Panc1 (cell line): ENCODE results near the gene PDZK1IP1. TPM values are rescaled to one million over a fixed set of nuclear protein-coding genes. Genes with fewer than 3 reads are reported as not detected.

Source experiments
- ATAC-seq: fragments of 200-7000 bp; cut with Tn5 transposase; 2 replicates; pipeline ENCODE4 v1.9.1; 2020; ENCODE audit warnings: mild to moderate bottlenecking, moderate library complexity
- BruUV-seq: library from RNA; stranded (reverse); fragments of 400-500 nt; replicated peaks from 2 replicates; lab custom pipeline; 2021; lab: Mats Ljungman, UMichigan
- CTCF ChIA-PET: fragments of 300-600 bp; sonication (Branson Sonifier 250); formaldehyde crosslinking; loops from one replicate; lab custom pipeline; 2022; ENCODE audit warnings: antibody characterized with exemption; lab: Charles Lee
- POLR2A ChIA-PET: fragments of 300-600 bp; sonication (Branson Sonifier 250); formaldehyde crosslinking; loops from one replicate; lab custom pipeline; 2022; ENCODE audit warnings: antibody characterized with exemption; lab: Charles Lee
- DNase-seq: peaks from one replicate; pipeline ENCODE4 v3.0.0-alpha.2; 2010; ENCODE audit warnings: low read depth, low spot score
- H3K27ac ChIP-seq: 2 replicates; pipeline ENCODE4 v1.5.1; 2011; ENCODE audit warnings: mild to moderate bottlenecking, low read length, inconsistent platforms
- H3K27me3 ChIP-seq: fragments of 200-500 bp; sonication (Bioruptor generic); 2 replicates; pipeline ENCODE4 v1.6.0; 2014; ENCODE audit warnings: low read length, inconsistent platforms; ENCODE audit not compliant: control insufficient read depth, insufficient read depth
- H3K36me3 ChIP-seq: fragments of 200-500 bp; sonication (Bioruptor generic); 2 replicates; pipeline ENCODE4 v1.5.1; 2014; ENCODE audit warnings: inconsistent platforms, mild to moderate bottlenecking, low read length, moderate library complexity; ENCODE audit not compliant: control insufficient read depth, insufficient read depth
- H3K4me1 ChIP-seq: 2 replicates; pipeline ENCODE4 v1.5.1; 2011; ENCODE audit warnings: inconsistent platforms, mild to moderate bottlenecking, low read length, moderate library complexity; ENCODE audit not compliant: control insufficient read depth, insufficient read depth
- H3K4me3 ChIP-seq, 2 experiments: 2 replicates each; pipeline ENCODE4 v1.5.1; 2011 to 2012; ENCODE audit warnings: low read depth in 2 of 2, low read length in 2 of 2, mild to moderate bottlenecking in 2 of 2, inconsistent platforms in 1 of 2, moderate library complexity in 1 of 2
- H3K9me3 ChIP-seq: fragments of 200-500 bp; sonication (Bioruptor generic); 2 replicates; pipeline ENCODE4 v1.5.1; 2014; ENCODE audit warnings: low read depth, mild to moderate bottlenecking, inconsistent platforms, low read length, moderate library complexity; ENCODE audit not compliant: control insufficient read depth, insufficient read depth
- CTCF ChIP-seq: fragments of 450-650 bp; IDR thresholded peaks from 2 replicates; pipeline ENCODE4 v1.5.1; 2017; ENCODE audit warnings: mild to moderate bottlenecking
- POLR2AphosphoS5 ChIP-seq: IDR thresholded peaks from 2 replicates; pipeline ENCODE4 v1.6.1; 2012; ENCODE audit warnings: mild to moderate bottlenecking, low read depth, low read length, moderate library complexity
- SIN3A ChIP-seq: IDR thresholded peaks from 2 replicates; pipeline ENCODE4 v1.6.1; 2012; ENCODE audit warnings: low read depth, mild to moderate bottlenecking, low read length, moderate library complexity, borderline replicate concordance; ENCODE audit not compliant: insufficient read depth
- TCF7L2 ChIP-seq: IDR thresholded peaks from 2 replicates; pipeline ENCODE4 v1.6.1; 2011; ENCODE audit warnings: mild to moderate bottlenecking, low read depth, low read length, inconsistent platforms
- in situ Hi-C: cut with HindIII; loops from 2 replicates; pipeline ENCODE4 v1.10.0; 2016; ENCODE audit warnings: low sequenced_read_pairs, low pct_unique_long_range_greater_than_20kb
- intact Hi-C: fragments of 100-400 bp; cut with micrococcal nuclease; formaldehyde crosslinking; loops from one replicate; pipeline ENCODE4 v1.10.0; 2022; ENCODE audit not compliant: unreplicated experiment
- total RNA-seq: library from RNA; stranded (reverse); gene quantifications from one replicate; pipeline ENCODE4 v1.2.1, GENCODE V29; 2021; ENCODE audit not compliant: unreplicated experiment
- TF ChIP-seq, protein P1 (sequence below), 2 experiments: IDR thresholded peaks; 2 replicates each; pipeline ENCODE4 v1.6.1; 2011 to 2012; ENCODE audit warnings: low read depth in 2 of 2, control low read depth in 1 of 2, low read length in 1 of 2, mild to moderate bottlenecking in 1 of 2, moderate library complexity in 1 of 2; ENCODE audit not compliant: insufficient read depth in 1 of 2

PDZK1IP1 gene
- total RNA-seq, 1 experiment from 2014 or later = not detected

- POLR2A ChIA-PET = no interaction called here
- ATAC-seq (no peak), DNase-seq (no peak)
- Histone ChIP-seq H3K36me3 (no peaks in the 10 kb centered on the region), H3K9me3 (no peaks in the 10 kb centered on the region), H3K27me3 (no peaks in the 10 kb centered on the region), H3K4me1 (no peaks in the 10 kb centered on the region), H3K4me3 (no peak overlapping the region), H3K27ac (no peak overlapping the region)
- in situ Hi-C loops = no loop called here
- TF ChIP-seq, protein P1, sequence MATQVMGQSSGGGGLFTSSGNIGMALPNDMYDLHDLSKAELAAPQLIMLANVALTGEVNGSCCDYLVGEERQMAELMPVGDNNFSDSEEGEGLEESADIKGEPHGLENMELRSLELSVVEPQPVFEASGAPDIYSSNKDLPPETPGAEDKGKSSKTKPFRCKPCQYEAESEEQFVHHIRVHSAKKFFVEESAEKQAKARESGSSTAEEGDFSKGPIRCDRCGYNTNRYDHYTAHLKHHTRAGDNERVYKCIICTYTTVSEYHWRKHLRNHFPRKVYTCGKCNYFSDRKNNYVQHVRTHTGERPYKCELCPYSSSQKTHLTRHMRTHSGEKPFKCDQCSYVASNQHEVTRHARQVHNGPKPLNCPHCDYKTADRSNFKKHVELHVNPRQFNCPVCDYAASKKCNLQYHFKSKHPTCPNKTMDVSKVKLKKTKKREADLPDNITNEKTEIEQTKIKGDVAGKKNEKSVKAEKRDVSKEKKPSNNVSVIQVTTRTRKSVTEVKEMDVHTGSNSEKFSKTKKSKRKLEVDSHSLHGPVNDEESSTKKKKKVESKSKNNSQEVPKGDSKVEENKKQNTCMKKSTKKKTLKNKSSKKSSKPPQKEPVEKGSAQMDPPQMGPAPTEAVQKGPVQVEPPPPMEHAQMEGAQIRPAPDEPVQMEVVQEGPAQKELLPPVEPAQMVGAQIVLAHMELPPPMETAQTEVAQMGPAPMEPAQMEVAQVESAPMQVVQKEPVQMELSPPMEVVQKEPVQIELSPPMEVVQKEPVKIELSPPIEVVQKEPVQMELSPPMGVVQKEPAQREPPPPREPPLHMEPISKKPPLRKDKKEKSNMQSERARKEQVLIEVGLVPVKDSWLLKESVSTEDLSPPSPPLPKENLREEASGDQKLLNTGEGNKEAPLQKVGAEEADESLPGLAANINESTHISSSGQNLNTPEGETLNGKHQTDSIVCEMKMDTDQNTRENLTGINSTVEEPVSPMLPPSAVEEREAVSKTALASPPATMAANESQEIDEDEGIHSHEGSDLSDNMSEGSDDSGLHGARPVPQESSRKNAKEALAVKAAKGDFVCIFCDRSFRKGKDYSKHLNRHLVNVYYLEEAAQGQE (IDR thresholded peaks at IDR 0.05; ENCODE audit: insufficient read depth in 1 of 2, low read depth in 2 of 2, low read length in 1 of 2) = no peak
- TF ChIP-seq CTCF = no peak
- TF ChIP-seq TCF7L2 = no peak
- no peak for TF ChIP-seq SIN3A
- TF ChIP-seq POLR2AphosphoS5 = no peak
- intact Hi-C loops = no loop called here
- BruUV-seq = no TSS peak
- CTCF ChIA-PET = interaction anchor here (0.6 kb wide), 1 partner anchor 104 kb away, joined by 3 read pairs; no protein-coding TSS in a partner anchor
Observed at GRCh38 chr1:47210666-47211065, 20.8 kb upstream of the PDZK1IP1 start.

- no peaks in the 10 kb centered on the region for H3K36me3 ChIP-seq
- TF ChIP-seq POLR2AphosphoS5 (no peak), CTCF (no peak), SIN3A (no peak), TCF7L2 (no peak)
- TF ChIP-seq, protein P1 (IDR thresholded peaks at IDR 0.05; ENCODE audit: insufficient read depth in 1 of 2, low read depth in 2 of 2, low read length in 1 of 2) = no peak
- ChIA-PET POLR2A (no interaction called here), CTCF (interaction anchor here (0.6 kb wide), 1 partner anchor 105 kb away, joined by 3 read pairs; no protein-coding TSS in a partner anchor)
- DNase-seq = no peak
- H3K4me3 ChIP-seq = no peak overlapping the region
- ATAC-seq = no peak
- BruUV-seq = no TSS peak
- H3K27ac ChIP-seq = no peak overlapping the region
- H3K9me3 ChIP-seq = no peaks in the 10 kb centered on the region
- in situ Hi-C loops (no loop called here), intact Hi-C loops (no loop called here)
- H3K27me3 ChIP-seq = no peaks in the 10 kb centered on the region; the same call in 1 of the 2 replicates
- H3K4me1 ChIP-seq = no peaks in the 10 kb centered on the region
Observed at GRCh38 chr1:47209725-47210325, 20.0 kb upstream of the PDZK1IP1 start.
